Measurements from ENCODE around the gene C1orf232.

C1orf232 gene

GRCh38 chr1:26126321-26127084 is 42.3 kb downstream of the C1orf232 start:
- Histone ChIP-seq H2BK5ac (ENCODE audit: low read length) (no peak overlapping the region), H3K18ac (ENCODE audit: low read length) (no peak overlapping the region), H2BK120ac (ENCODE audit: low read depth, low read length) (no peak overlapping the region), H3K4me2 (ENCODE audit: low read length) (no peak overlapping the region), H3K27ac (ENCODE audit: low read depth, low read length) (no peak overlapping the region), H3K56ac (ENCODE audit: low read length) (no peak overlapping the region), H3K4ac (ENCODE audit: low read depth, low read length) (no peak overlapping the region), H3K9ac (ENCODE audit: low read length) (no peak overlapping the region), H3K4me3 (ENCODE audit: low read length) (no peak overlapping the region), H4K8ac (ENCODE audit: low read depth, low read length) (no peak overlapping the region), H3K36me3 (ENCODE audit: control insufficient read depth, insufficient read depth, low read length) (no peaks in the 10 kb centered on the region), H3K79me1 (ENCODE audit: low read length) (no peaks in the 10 kb centered on the region), H3K27me3 (ENCODE audit: insufficient read depth, low read length, poor library complexity) (no peaks in the 10 kb centered on the region), H2BK15ac (replicated peaks; ENCODE audit: low read depth) (no peak overlapping the region), H3K23ac (ENCODE audit: low read length) (no peak overlapping the region), H4K5ac (ENCODE audit: low read length) (no peak overlapping the region), H3K79me2 (ENCODE audit: control insufficient read depth, insufficient read depth, low read length) (no peaks in the 10 kb centered on the region), H2AK5ac (ENCODE audit: low read length) (no peak overlapping the region), H3K4me1 (ENCODE audit: control insufficient read depth, low read depth, low read length) (no peaks in the 10 kb centered on the region)
- peak; percentile 48 for DNase-seq
- whole genome bisulfite sequencing (ENCODE audit: extremely low coverage, insufficient coverage, low lambda C conversion rate) = no CpG with 5 or more reads among the region's 9 CpGs

GRCh38 chr1:26125946-26126320 is 42.8 kb downstream of the C1orf232 start:
- Histone ChIP-seq H3K23ac (ENCODE audit: low read length) (no peak overlapping the region), H3K9ac (ENCODE audit: low read length) (no peak overlapping the region), H3K27ac (ENCODE audit: low read depth, low read length) (no peak overlapping the region), H3K36me3 (ENCODE audit: control insufficient read depth, insufficient read depth, low read length) (no peaks in the 10 kb centered on the region), H3K79me2 (ENCODE audit: control insufficient read depth, insufficient read depth, low read length) (no peaks in the 10 kb centered on the region), H2BK120ac (ENCODE audit: low read depth, low read length) (no peak overlapping the region), H2AK5ac (ENCODE audit: low read length) (no peak overlapping the region), H3K4me3 (ENCODE audit: low read length) (no peak overlapping the region), H4K8ac (ENCODE audit: low read depth, low read length) (no peak overlapping the region), H3K4me1 (ENCODE audit: control insufficient read depth, low read depth, low read length) (no peaks in the 10 kb centered on the region), H2BK15ac (replicated peaks; ENCODE audit: low read depth) (no peak overlapping the region), H3K18ac (ENCODE audit: low read length) (no peak overlapping the region), H3K79me1 (ENCODE audit: low read length) (no peaks in the 10 kb centered on the region), H3K4me2 (ENCODE audit: low read length) (no peak overlapping the region), H2BK5ac (ENCODE audit: low read length) (no peak overlapping the region), H4K5ac (ENCODE audit: low read length) (no peak overlapping the region), H3K4ac (ENCODE audit: low read depth, low read length) (no peak overlapping the region), H3K27me3 (ENCODE audit: insufficient read depth, low read length, poor library complexity) (no peaks in the 10 kb centered on the region), H3K56ac (ENCODE audit: low read length) (no peak overlapping the region)
- WGBS (ENCODE audit: extremely low coverage, insufficient coverage, low lambda C conversion rate) = no CpG with 5 or more reads among the region's 1 CpG
- no peak for DNase-seq

- no peak for DNase-seq
- no peak overlapping the region for H3K27ac ChIP-seq (ENCODE audit: low read depth, low read length)
- no peaks in the 10 kb centered on the region for H3K4me1 ChIP-seq (ENCODE audit: control insufficient read depth, low read depth, low read length)
- H3K36me3 ChIP-seq (ENCODE audit: control insufficient read depth, insufficient read depth, low read length) = no peaks in the 10 kb centered on the region
- H4K5ac ChIP-seq (ENCODE audit: low read length) = no peak overlapping the region
- H2BK120ac ChIP-seq (ENCODE audit: low read depth, low read length) = no peak overlapping the region
- H3K27me3 ChIP-seq (ENCODE audit: insufficient read depth, low read length, poor library complexity) = no peaks in the 10 kb centered on the region
- H4K8ac ChIP-seq (ENCODE audit: low read depth, low read length) = no peak overlapping the region
- H2BK5ac ChIP-seq (ENCODE audit: low read length) = no peak overlapping the region
- H2BK15ac ChIP-seq (replicated peaks; ENCODE audit: low read depth) = no peak overlapping the region
- no peak overlapping the region for H3K56ac ChIP-seq (ENCODE audit: low read length)
- H3K9ac ChIP-seq (ENCODE audit: low read length) = no peak overlapping the region
- H3K79me1 ChIP-seq (ENCODE audit: low read length) = no peaks in the 10 kb centered on the region
- no peak overlapping the region for H3K4ac ChIP-seq (ENCODE audit: low read depth, low read length)
- no peak overlapping the region for H3K4me3 ChIP-seq (ENCODE audit: low read length)
- no peak overlapping the region for H3K23ac ChIP-seq (ENCODE audit: low read length)
- H3K18ac ChIP-seq (ENCODE audit: low read length) = no peak overlapping the region
- H3K4me2 ChIP-seq (ENCODE audit: low read length) = no peak overlapping the region
- no peak overlapping the region for H2AK5ac ChIP-seq (ENCODE audit: low read length)
- no peaks in the 10 kb centered on the region for H3K79me2 ChIP-seq (ENCODE audit: control insufficient read depth, insufficient read depth, low read length)
These were observed 43.4 kb downstream of the C1orf232 start for GRCh38 chr1:26125382-26125781.

- Histone ChIP-seq H2AK5ac (ENCODE audit: low read length) (no peak overlapping the region), H3K4me3 (ENCODE audit: low read length) (no peak overlapping the region), H4K8ac (ENCODE audit: low read depth, low read length) (no peak overlapping the region), H3K36me3 (ENCODE audit: control insufficient read depth, insufficient read depth, low read length) (no peaks in the 10 kb centered on the region), H3K4ac (ENCODE audit: low read depth, low read length) (no peak overlapping the region), H3K56ac (ENCODE audit: low read length) (no peak overlapping the region), H3K27ac (ENCODE audit: low read depth, low read length) (no peak overlapping the region), H2BK15ac (replicated peaks; ENCODE audit: low read depth) (no peak overlapping the region), H3K4me2 (ENCODE audit: low read length) (no peak overlapping the region), H3K4me1 (ENCODE audit: control insufficient read depth, low read depth, low read length) (no peaks in the 10 kb centered on the region), H4K5ac (ENCODE audit: low read length) (no peak overlapping the region), H3K9ac (ENCODE audit: low read length) (no peak overlapping the region), H3K79me2 (ENCODE audit: control insufficient read depth, insufficient read depth, low read length) (no peaks in the 10 kb centered on the region), H3K23ac (ENCODE audit: low read length) (no peak overlapping the region), H3K27me3 (ENCODE audit: insufficient read depth, low read length, poor library complexity) (no peaks in the 10 kb centered on the region), H3K79me1 (ENCODE audit: low read length) (no peaks in the 10 kb centered on the region), H2BK120ac (ENCODE audit: low read depth, low read length) (no peak overlapping the region), H3K18ac (ENCODE audit: low read length) (no peak overlapping the region), H2BK5ac (ENCODE audit: low read length) (no peak overlapping the region)
- WGBS (ENCODE audit: extremely low coverage, insufficient coverage, low lambda C conversion rate) = no CpG with 5 or more reads among the region's 4 CpGs
- DNase-seq = no peak
These were observed 44.1 kb downstream of the C1orf232 start for GRCh38 chr1:26124418-26125331.

GRCh38 chr1:26122988-26123973 is 45.5 kb downstream of the C1orf232 start:
- no peak overlapping the region for H2AK5ac ChIP-seq (ENCODE audit: low read length)
- H3K18ac ChIP-seq (ENCODE audit: low read length) = no peak overlapping the region
- H2BK15ac ChIP-seq (replicated peaks; ENCODE audit: low read depth) = no peak overlapping the region
- no peak overlapping the region for H2BK5ac ChIP-seq (ENCODE audit: low read length)
- no peaks in the 10 kb centered on the region for H3K79me1 ChIP-seq (ENCODE audit: low read length)
- no peak overlapping the region for H4K8ac ChIP-seq (ENCODE audit: low read depth, low read length)
- no peak overlapping the region for H3K56ac ChIP-seq (ENCODE audit: low read length)
- H3K9ac ChIP-seq (ENCODE audit: low read length) = no peak overlapping the region
- H3K4me3 ChIP-seq (ENCODE audit: low read length) = no peak overlapping the region
- DNase-seq = no peak
- WGBS (ENCODE audit: extremely low coverage, insufficient coverage, low lambda C conversion rate) = no CpG with 5 or more reads among the region's 7 CpGs
- no peaks in the 10 kb centered on the region for H3K4me1 ChIP-seq (ENCODE audit: control insufficient read depth, low read depth, low read length)
- no peak overlapping the region for H4K5ac ChIP-seq (ENCODE audit: low read length)
- no peak overlapping the region for H3K4me2 ChIP-seq (ENCODE audit: low read length)
- H3K27ac ChIP-seq (ENCODE audit: low read depth, low read length) = no peak overlapping the region
- no peak overlapping the region for H3K4ac ChIP-seq (ENCODE audit: low read depth, low read length)
- no peaks in the 10 kb centered on the region for H3K79me2 ChIP-seq (ENCODE audit: control insufficient read depth, insufficient read depth, low read length)
- no peak overlapping the region for H2BK120ac ChIP-seq (ENCODE audit: low read depth, low read length)
- no peak overlapping the region for H3K23ac ChIP-seq (ENCODE audit: low read length)
- no peaks in the 10 kb centered on the region for H3K27me3 ChIP-seq (ENCODE audit: insufficient read depth, low read length, poor library complexity)
- no peaks in the 10 kb centered on the region for H3K36me3 ChIP-seq (ENCODE audit: control insufficient read depth, insufficient read depth, low read length)
